VCaP (cell line): ENCODE results near the gene MFRP.

Experiments used
- H3K27ac ChIP-seq: fragments of 450-650 bp; 2 replicates; pipeline ENCODE4 v1.5.1; 2017
- TF ChIP-seq, protein P1 (sequence below): fragments of 450-650 bp; conservative IDR thresholded peaks from 2 replicates; pipeline ENCODE4 v1.5.1; 2017; ENCODE audit warnings: mild to moderate bottlenecking, moderate library complexity

The MFRP gene

DNA sequence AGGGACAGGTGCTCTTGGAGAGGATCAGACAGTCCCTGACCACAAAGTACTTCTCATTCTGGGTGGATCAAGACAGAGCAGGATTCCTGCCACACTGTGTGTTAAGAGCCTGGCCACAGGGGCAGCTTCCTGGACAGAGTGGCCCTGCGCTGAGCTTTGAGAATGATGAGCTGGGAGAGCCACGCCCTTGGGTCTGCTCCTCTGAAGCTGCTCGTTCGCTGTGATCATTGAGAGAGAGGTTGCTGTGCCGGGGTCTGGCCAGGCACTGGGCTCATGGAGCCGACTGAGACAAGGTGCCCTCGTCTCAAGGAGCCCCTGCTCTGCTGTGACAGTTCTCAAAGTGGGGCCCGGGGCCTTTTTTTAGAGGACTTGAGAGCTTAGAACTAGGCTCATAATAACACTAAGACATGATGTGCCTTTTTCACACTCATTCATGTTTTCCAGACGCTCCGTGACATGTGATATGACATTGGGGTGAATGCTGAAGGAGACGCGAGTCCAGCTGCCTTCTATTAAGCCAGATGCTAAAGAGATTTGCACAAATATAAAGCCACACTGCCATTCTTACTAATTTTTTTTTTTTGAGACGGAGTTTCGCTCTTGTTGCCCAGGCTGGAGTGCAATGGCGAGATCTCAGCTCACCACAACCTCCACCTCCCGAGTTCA lies 1.6 kb upstream of the MFRP start:
- TF ChIP-seq, protein P1, sequence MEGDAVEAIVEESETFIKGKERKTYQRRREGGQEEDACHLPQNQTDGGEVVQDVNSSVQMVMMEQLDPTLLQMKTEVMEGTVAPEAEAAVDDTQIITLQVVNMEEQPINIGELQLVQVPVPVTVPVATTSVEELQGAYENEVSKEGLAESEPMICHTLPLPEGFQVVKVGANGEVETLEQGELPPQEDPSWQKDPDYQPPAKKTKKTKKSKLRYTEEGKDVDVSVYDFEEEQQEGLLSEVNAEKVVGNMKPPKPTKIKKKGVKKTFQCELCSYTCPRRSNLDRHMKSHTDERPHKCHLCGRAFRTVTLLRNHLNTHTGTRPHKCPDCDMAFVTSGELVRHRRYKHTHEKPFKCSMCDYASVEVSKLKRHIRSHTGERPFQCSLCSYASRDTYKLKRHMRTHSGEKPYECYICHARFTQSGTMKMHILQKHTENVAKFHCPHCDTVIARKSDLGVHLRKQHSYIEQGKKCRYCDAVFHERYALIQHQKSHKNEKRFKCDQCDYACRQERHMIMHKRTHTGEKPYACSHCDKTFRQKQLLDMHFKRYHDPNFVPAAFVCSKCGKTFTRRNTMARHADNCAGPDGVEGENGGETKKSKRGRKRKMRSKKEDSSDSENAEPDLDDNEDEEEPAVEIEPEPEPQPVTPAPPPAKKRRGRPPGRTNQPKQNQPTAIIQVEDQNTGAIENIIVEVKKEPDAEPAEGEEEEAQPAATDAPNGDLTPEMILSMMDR = no peak
- no peak overlapping the region for H3K27ac ChIP-seq

DNA sequence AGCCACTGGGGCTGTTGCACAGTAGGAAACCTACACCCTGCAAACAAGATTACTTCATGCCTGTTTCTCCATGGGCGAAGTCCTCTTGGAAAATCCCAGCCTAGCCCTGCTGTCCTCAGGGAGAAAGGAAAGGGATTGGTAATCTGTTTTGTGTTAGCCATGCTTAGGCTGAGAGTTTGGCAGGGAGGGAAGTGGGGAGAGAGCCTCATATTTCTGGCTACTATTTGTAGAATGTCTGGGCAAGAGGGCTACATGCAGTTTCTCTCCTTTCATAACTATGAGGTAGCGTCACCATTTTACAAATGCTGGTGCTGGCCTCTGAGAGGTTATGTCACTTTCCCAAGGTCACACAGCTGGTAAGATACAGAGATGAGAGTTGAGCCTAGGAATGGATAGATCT lies 737 bp upstream of the MFRP start:
- no peak overlapping the region for H3K27ac ChIP-seq
- TF ChIP-seq, protein P1 = no peak

DNA sequence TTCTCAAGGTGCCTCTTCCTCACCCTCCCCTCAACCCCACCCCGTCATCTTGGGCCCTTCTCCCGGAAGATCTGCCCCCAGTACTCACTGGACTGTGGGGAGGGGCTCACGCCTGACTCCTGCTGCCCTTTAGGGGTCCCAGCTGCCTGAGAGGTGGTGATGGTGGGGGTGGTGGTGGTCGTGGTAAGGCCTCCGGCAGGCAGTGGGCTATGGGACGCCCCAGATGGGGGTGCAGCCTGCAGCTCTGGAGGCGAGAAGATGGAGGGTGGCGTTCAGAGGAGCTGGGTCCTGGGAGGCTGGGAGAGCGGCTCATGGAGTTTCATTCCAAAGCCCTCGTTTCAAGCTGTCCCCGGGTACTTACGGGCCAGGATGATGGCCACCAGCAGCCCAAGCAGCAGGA lies 820 bp downstream of the MFRP start:
- H3K27ac ChIP-seq = no peak overlapping the region
- TF ChIP-seq, protein P1 = no peak

DNA sequence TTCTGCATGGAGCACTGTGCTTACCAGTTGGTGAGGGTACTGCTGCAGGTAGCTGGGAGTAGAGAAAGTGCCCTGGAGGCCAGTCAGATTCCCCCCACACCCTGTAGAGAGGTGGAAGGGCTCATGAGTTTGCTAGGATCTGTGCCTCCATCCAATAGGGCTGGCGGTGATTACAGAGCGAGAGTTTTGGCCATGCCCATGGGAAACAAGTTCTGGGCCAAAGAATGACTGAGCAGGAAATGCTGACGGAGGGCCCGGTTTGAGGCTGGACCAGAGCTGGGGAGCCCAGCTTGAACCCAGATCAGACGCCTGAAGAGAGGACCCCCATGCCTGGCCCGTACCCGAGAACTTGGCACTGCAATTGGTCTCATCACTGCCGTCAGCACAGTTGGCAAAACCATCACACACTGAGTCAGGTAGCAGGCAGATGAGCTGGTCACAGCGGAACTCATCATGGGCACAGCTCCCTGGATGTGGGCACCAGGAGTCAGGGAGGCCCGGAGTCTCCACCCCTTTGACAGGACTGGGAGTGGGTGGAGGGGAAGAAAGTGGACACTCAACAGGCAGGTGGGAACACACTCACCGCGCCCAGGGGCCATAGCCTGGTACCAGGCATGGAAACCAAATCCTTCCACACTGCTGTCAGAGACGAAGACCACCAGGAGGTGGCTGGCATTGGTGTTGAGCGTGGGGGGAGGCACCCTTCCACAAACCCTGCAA lies 2.1 kb downstream of the MFRP start:
- H3K27ac ChIP-seq = no peak overlapping the region
- TF ChIP-seq, protein P1 = no peak

DNA sequence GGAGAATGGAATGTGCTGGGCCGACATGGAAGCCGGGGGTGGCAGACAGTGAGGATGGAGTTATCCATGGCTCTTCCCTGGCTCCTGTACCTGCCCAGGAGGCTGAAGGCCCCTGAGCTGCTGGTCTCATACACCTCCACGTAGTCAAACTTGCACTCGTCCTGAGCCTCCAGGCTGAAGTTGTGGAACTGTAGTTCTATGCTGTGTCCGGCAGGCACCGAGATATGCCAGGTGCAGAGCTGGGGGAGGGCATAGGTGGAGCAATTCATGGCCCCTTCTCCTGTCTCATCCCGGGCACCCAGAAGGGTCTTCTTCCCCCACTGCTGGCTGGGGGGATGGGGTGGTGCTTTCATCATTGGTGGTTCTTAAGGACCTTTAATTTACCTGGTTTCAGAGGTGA lies 2.8 kb downstream of the MFRP start:
- TF ChIP-seq, protein P1 = no peak
- no peak overlapping the region for H3K27ac ChIP-seq

DNA sequence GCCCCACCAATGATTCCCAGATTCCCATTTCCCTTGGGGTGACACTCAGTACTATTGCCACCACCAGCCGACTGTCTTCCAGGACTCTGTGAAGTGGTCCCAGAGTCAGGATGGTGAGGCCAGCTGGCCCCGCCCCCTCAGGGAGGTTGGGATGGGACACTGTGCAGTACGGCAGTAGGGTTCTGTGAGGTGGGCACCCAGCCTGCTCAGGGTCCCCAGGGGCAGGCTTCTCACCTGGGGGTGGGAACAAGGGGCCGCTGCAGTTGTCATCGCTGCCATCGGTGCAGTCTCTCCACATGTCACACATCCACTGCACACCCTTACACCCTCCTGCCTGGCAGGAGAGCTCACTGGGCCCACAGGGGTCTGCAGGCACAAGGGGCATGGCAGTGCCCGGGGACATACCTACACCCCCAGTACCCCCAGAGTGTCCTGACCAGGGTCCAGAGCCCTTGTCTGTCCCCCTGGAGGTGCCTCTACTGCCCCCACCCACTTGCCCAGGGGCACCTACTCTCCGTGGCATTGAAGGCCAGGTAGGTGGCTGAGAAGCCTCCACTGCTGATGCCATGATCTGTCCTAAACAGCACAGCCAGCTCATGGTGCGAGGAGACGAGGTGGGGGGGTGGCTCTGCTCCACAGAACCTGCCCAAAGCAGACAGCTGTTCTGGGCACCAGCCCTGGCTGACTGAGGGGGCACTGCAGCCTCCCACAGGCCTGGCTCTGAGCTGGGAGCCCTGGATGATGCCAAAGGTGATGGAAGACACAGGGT lies 4.0 kb downstream of the MFRP start:
- H3K27ac ChIP-seq = no peak overlapping the region
- TF ChIP-seq, protein P1 = no peak

DNA sequence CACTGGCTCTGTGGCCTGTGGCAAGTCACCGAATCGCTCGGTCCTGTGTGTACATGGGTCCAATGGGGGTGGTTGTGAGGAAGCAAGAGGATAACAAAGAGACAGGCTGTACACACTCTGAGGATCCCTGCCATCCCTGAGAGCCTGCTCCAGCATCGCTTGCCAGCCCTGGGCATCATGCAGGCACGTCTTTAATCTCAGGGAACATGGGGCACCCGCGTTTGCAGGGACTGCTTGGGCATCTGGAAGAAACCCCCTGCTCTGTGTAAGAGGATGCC lies 4.5 kb downstream of the MFRP start:
- no peak overlapping the region for H3K27ac ChIP-seq
- TF ChIP-seq, protein P1 = no peak
